A549 (cell line): ENCODE data around the gene CBFA2T3. TPM values are rescaled to one million over a fixed set of nuclear protein-coding genes. Genes with fewer than 3 reads are reported as not detected.

ENCODE experiments used
- ATAC-seq, 2 experiments: fragments of 200-7000 bp in 1 of 2; fragments of >200 bp in 1 of 2; cut with Nextera tagmentation in 1 of 2; cut with Tn5 transposase in 1 of 2; 3 replicates each; pipeline versions ENCODE4 v1.8.0 to v1.9.1; 2018 to 2020; ENCODE audit warnings: mild to moderate bottlenecking in 1 of 2, moderate library complexity in 1 of 2
- CTCF ChIA-PET: fragments of 300-600 bp; sonication (Branson Sonifier 250); formaldehyde crosslinking; extraction: SDS; loops from one replicate; lab custom pipeline; 2021; ENCODE audit warnings: antibody characterized with exemption, inconsistent platforms; lab: Yijun Ruan, JAX
- POLR2A ChIA-PET: fragments of 350-600 bp; formaldehyde crosslinking; extraction: SDS; loops from one replicate; lab custom pipeline; 2021; ENCODE audit warnings: antibody characterized with exemption, inconsistent platforms; lab: Yijun Ruan, JAX
- DNase-seq, 2 experiments: peaks; one replicate each; pipeline versions ENCODE4 v3.0.0 to v3.0.0-alpha.2; 2011 to 2016; ENCODE audit warnings: low read depth in 1 of 2, low spot score in 1 of 2
- FAIRE-seq: peaks from 2 replicates; lab custom pipeline; 2011; peaks lifted over from hg19 to GRCh38; lab: Jason Lieb, UNC
- H3K27ac ChIP-seq, 2 experiments: fragments of >200 bp; sonication (Bioruptor Twin); formaldehyde crosslinking; 3 replicates each; pipeline ENCODE4 v1.5.1; 2016 to 2017
- H3K4me1 ChIP-seq: fragments of >200 bp; sonication (Bioruptor Twin); formaldehyde crosslinking; 3 replicates; pipeline ENCODE4 v1.6.1; 2016
- H3K4me2 ChIP-seq: fragments of >200 bp; sonication (Bioruptor Twin); formaldehyde crosslinking; 3 replicates; pipeline ENCODE4 v1.6.1; 2016
- H3K4me3 ChIP-seq: fragments of >200 bp; sonication (Bioruptor Twin); formaldehyde crosslinking; 3 replicates; pipeline ENCODE4 v1.5.1; 2016
- H3K9me3 ChIP-seq: fragments of >200 bp; sonication (Bioruptor Twin); formaldehyde crosslinking; 3 replicates; pipeline ENCODE4 v1.6.1; 2016
- BHLHE40 ChIP-seq: IDR thresholded peaks from 2 replicates; pipeline ENCODE4 v1.6.1; 2012; ENCODE audit warnings: low read depth, low read length, inconsistent platforms
- CBX2 ChIP-seq: fragments of 200-600 bp; sonication (generic); IDR thresholded peaks from 2 replicates; pipeline ENCODE4 v1.6.1; 2016; ENCODE audit warnings: low read depth, mild to moderate bottlenecking, borderline replicate concordance
- CBX8 ChIP-seq: fragments of 200-600 bp; sonication (generic); IDR thresholded peaks from 2 replicates; pipeline ENCODE4 v1.6.1; 2016
- CEBPB ChIP-seq, 2 experiments: fragments of >200 bp in 1 of 2; sonication (Bioruptor Twin) in 1 of 2; formaldehyde crosslinking in 1 of 2; IDR thresholded peaks; 2 replicates each; pipeline ENCODE4 v1.6.1; 2012 to 2016
- CHD2 ChIP-seq: fragments of 150-350 bp; IDR thresholded peaks from 2 replicates; pipeline ENCODE4 v1.6.1; 2014; ENCODE audit warnings: low read length; ENCODE audit not compliant: partially characterized antibody
- EHF ChIP-seq: fragments of 250-450 bp; sonication (Bioruptor Pico); IDR thresholded peaks from 2 replicates; pipeline ENCODE4 v1.5.0; 2020; ENCODE audit warnings: mild to moderate bottlenecking
- ELK1 ChIP-seq: fragments of 150-350 bp; IDR thresholded peaks from 2 replicates; pipeline ENCODE4 v1.6.1; 2014; ENCODE audit warnings: low read depth, mild to moderate bottlenecking, low read length
- EP300 ChIP-seq, 2 experiments: fragments of >200 bp; sonication (Bioruptor Twin); formaldehyde crosslinking; IDR thresholded peaks; 2 replicates in 1 of 2; 3 replicates in 1 of 2; pipeline ENCODE4 v1.6.1; 2016 to 2017
- ESRRA ChIP-seq: fragments of 150-350 bp; IDR thresholded peaks from 2 replicates; pipeline ENCODE4 v1.6.1; 2014; ENCODE audit warnings: mild to moderate bottlenecking, low read length, borderline replicate concordance
- GATA3 ChIP-seq: IDR thresholded peaks from 2 replicates; pipeline ENCODE4 v1.6.1; 2012; ENCODE audit warnings: borderline replicate concordance
- HES2 ChIP-seq: fragments of >200 bp; sonication (Bioruptor Twin); formaldehyde crosslinking; IDR thresholded peaks from 2 replicates; pipeline ENCODE4 v1.6.1; 2016
- HOXB5 ChIP-seq: fragments of 250-450 bp; sonication (Bioruptor Pico); IDR thresholded peaks from 2 replicates; pipeline ENCODE4 v1.5.0; 2020; ENCODE audit warnings: mild to moderate bottlenecking, moderate library complexity
- NFE2L2 ChIP-seq: fragments of 150-350 bp; conservative IDR thresholded peaks from 2 replicates; pipeline ENCODE4 v1.6.1; 2014; ENCODE audit warnings: low read length
- NPAS2 ChIP-seq: fragments of 250-450 bp; sonication (Bioruptor Pico); IDR thresholded peaks from 2 replicates; pipeline ENCODE4 v1.8.0; 2022; ENCODE audit warnings: mild to moderate bottlenecking, moderate library complexity, borderline replicate concordance
- NR3C1 ChIP-seq: fragments of >200 bp; sonication (Bioruptor Twin); formaldehyde crosslinking; IDR thresholded peaks from 3 replicates; pipeline ENCODE4 v1.6.1; 2017
- PBX3 ChIP-seq: IDR thresholded peaks from 2 replicates; pipeline ENCODE4 v1.6.1; 2012
- PHF8 ChIP-seq: fragments of 200-600 bp; sonication (generic); IDR thresholded peaks from 2 replicates; pipeline ENCODE4 v1.6.1; 2016; ENCODE audit warnings: low read depth, mild to moderate bottlenecking, antibody characterized with exemption, moderate library complexity, borderline replicate concordance
- POLR2AphosphoS2 ChIP-seq: conservative IDR thresholded peaks from 2 replicates; pipeline ENCODE4 v1.6.1; 2012; ENCODE audit warnings: low read length, improper control_type of control experiment, inconsistent platforms
- REST ChIP-seq: fragments of 200-600 bp; sonication (generic); IDR thresholded peaks from 2 replicates; pipeline ENCODE4 v1.6.1; 2016; ENCODE audit warnings: antibody characterized with exemption, mild to moderate bottlenecking, moderate library complexity
- RFX5 ChIP-seq: fragments of 450-650 bp; IDR thresholded peaks from 2 replicates; pipeline ENCODE4 v1.7.1; 2014; ENCODE audit warnings: antibody characterized with exemption, mild to moderate bottlenecking, moderate library complexity
- RNF2 ChIP-seq: fragments of 200-600 bp; sonication (generic); IDR thresholded peaks from 2 replicates; pipeline ENCODE4 v1.6.1; 2016; ENCODE audit warnings: low read depth, mild to moderate bottlenecking, antibody characterized with exemption, moderate library complexity, borderline replicate concordance
- SMC3 ChIP-seq: fragments of >200 bp; sonication (Bioruptor Twin); formaldehyde crosslinking; IDR thresholded peaks from 3 replicates; pipeline ENCODE4 v1.6.1; 2018; ENCODE audit warnings: inconsistent platforms
- SREBF2 ChIP-seq: fragments of 450-650 bp; IDR thresholded peaks from 2 replicates; pipeline ENCODE4 v1.6.1; 2014; ENCODE audit warnings: mild to moderate bottlenecking, moderate library complexity
- WGBS: methylation state at CpG from one replicate; pipeline ENCODE4 v1.1.6; 2017; ENCODE audit errors: missing lambda C conversion rate; 5-methylcytosine and 5-hydroxymethylcytosine counted together
- polyA plus RNA-seq, 4 experiments: library from polyadenylated mRNA; depleted of rRNA in 3 of 4; stranded (reverse); fragments of >200 nt; fragmentation: RNase III in 1 of 4; extraction: RNeasy Plus Mini Kit Qiagen cat#74134 plus additional on column Dnase treatment in 1 of 4; gene quantifications; 2 replicates in 3 of 4; 3 replicates in 1 of 4; pipeline ENCODE4 v1.2.3, GENCODE V29; 2011 to 2017

The CBFA2T3 gene
- polyA plus RNA-seq, 2 of the 4 experiments (the other 2 are of a cell fraction): 0.08 TPM; not detected in 1

- TF ChIP-seq NPAS2 (CRISPR knock-in tag): no peak
- TF ChIP-seq NFE2L2: no peak
- TF ChIP-seq RFX5: no peak
- no peak for TF ChIP-seq PHF8
- no peak for TF ChIP-seq CHD2
- no peak for TF ChIP-seq SMC3
- TF ChIP-seq, all 56 proteins: peak for 0
Observed at GRCh38 chr16:88862968-88863367, 114.0 kb downstream of the CBFA2T3 start (continued).

GRCh38 chr16:88861359-88861758 lies 115.6 kb downstream of the CBFA2T3 start:
- ATAC-seq: no peak
- Histone ChIP-seq H3K27ac (no peak overlapping the region), H3K4me1 (peaks cover 6% of the 10 kb centered on the region; the same call in 2 of the 3 replicates), H3K4me2 (no peak overlapping the region), H3K4me3 (no peak overlapping the region), H3K9me3 (no peaks in the 10 kb centered on the region)
- WGBS: 96% methylated on average over 8 of the region's 19 CpGs
- TF ChIP-seq CEBPB (IDR thresholded peaks at IDR 0.05) (no peak), EP300 (IDR thresholded peaks at IDR 0.05) (no peak)
- CTCF ChIA-PET: interaction anchor here (1.5 kb wide), 1 partner anchor 29 kb away, joined by 3 read pairs; no protein-coding TSS in a partner anchor
- no peak for DNase-seq
- FAIRE-seq: no peak
- POLR2A ChIA-PET: no interaction called here

GRCh38 chr16:88859381-88860091 lies 117.5 kb downstream of the CBFA2T3 start:
- Histone ChIP-seq H3K27ac (no peak overlapping the region), H3K9me3 (no peaks in the 10 kb centered on the region), H3K4me3 (no peak overlapping the region), H3K4me2 (no peak overlapping the region), H3K4me1 (peaks cover 19% of the 10 kb centered on the region)
- WGBS: 90% methylated on average over 20 of the region's 20 CpGs
- no peak for FAIRE-seq
- ChIA-PET CTCF (interaction anchor here (0.9 to 2.6 kb wide), 2 partner anchors 42 to 81 kb away, joined by 3 to 39 read pairs; no protein-coding TSS in a partner anchor), POLR2A (no interaction called here)
- ATAC-seq: no peak
- TF ChIP-seq CBX8 (no peak), NPAS2 (CRISPR knock-in tag) (no peak), ESRRA (no peak), HOXB5 (no peak), SMC3 (no peak), BHLHE40 (no peak), ELK1 (no peak), POLR2AphosphoS2 (no peak), HES2 (no peak), RFX5 (no peak), SREBF2 (no peak), NR3C1 (no peak), CHD2 (no peak), REST (no peak), EHF (CRISPR knock-in tag) (no peak), CBX2 (no peak), PBX3 (no peak), RNF2 (no peak), GATA3 (no peak)
- no peak for DNase-seq
